Activated CD8-positive, alpha-beta memory T cell treated with anti-CD3 and anti-CD28 coated beads, Interleukin-2, amount 10 ng/mL, durations not matched to agents 7 days and 5 days (primary cell): ENCODE results near the gene SIPA1L3. TPM values are rescaled to one million over a fixed set of nuclear protein-coding genes. Genes with fewer than 3 reads are reported as not detected.
A peak's percentile ranks its signal among the peaks of the same experiment; 100 is the strongest.
"Not testable (repeated sequence)": the region's sequence is repeated elsewhere in the genome, so short reads cannot be mapped to it uniquely, and the experiment has no call there.

Source experiments
- ATAC-seq: fragments of 150-1000 bp; cut with Tn5 transposase; one replicate; pipeline ENCODE4 v1.10.0; 2021; ENCODE audit warnings: moderate library complexity
- CTCF ChIA-PET: fragments of 350-600 bp; sonication (Branson Sonifier 250); formaldehyde crosslinking; loops from one replicate; lab custom pipeline; 2021; ENCODE audit warnings: antibody characterized with exemption; lab: Charles Lee
- DNase-seq: peaks from one replicate; pipeline ENCODE4 v3.0.0-alpha.2; 2020
- H3K27ac Mint-ChIP-seq: one replicate; pipeline ENCODE4 v1.8.0; 2021; ENCODE audit warnings: mild to moderate bottlenecking, mixed read lengths
- H3K27me3 Mint-ChIP-seq: one replicate; pipeline ENCODE4 v1.8.0; 2021; ENCODE audit warnings: mixed read lengths
- H3K36me3 Mint-ChIP-seq: one replicate; pipeline ENCODE4 v1.8.0; 2021; ENCODE audit warnings: mild to moderate bottlenecking, mixed read lengths
- H3K4me1 Mint-ChIP-seq: one replicate; pipeline ENCODE4 v1.8.0; 2021; ENCODE audit warnings: mixed read lengths
- H3K4me3 Mint-ChIP-seq: one replicate; pipeline ENCODE4 v1.8.0; 2021; ENCODE audit warnings: mild to moderate bottlenecking, moderate library complexity, mixed read lengths
- H3K9me3 Mint-ChIP-seq: one replicate; pipeline ENCODE4 v1.8.0; 2022; ENCODE audit warnings: low read depth, mixed read lengths
- total RNA-seq, 2 experiments: library from RNA; stranded (reverse); gene quantifications; one replicate each; pipeline ENCODE4 v1.2.3, GENCODE V29; 2021

Gene SIPA1L3
- total RNA-seq, 2 experiments from 2014 or later, result 16.6 to 21.6 TPM

DNA sequence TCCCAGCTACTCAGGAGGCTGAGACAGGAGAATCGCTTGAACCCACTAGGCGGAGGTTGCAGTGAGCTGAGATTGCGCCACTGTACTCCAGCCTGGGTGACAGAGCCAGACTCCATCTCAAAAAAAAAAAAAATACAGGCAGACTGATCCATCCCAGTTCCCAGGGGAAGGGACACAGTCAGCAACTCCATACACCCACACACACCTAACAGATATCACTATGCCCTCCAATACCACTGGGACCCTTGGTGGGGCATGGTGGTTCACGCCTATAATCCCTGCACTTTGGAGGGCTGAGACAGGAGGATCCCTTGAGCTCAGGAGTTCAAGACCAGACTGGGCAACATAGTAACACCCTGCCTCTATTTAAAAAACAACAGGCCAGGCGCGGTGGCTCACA is 314.4 kb downstream of the SIPA1L3 start:
- Mint-ChIP-seq H3K9me3 (no peaks in the 10 kb centered on the region), H3K4me1 (peaks cover 12% of the 10 kb centered on the region), H3K4me3 (no peak overlapping the region), H3K36me3 (no peaks in the 10 kb centered on the region), H3K27me3 (peaks cover 44% of the 10 kb centered on the region), H3K27ac (no peak overlapping the region)
- ATAC-seq (no peak), DNase-seq (no peak)
- CTCF ChIA-PET, result interaction anchor here (0.7 to 1.6 kb wide), 3 partner anchors 22 to 319 kb away, joined by 3 to 7 read pairs (median 4); partner anchors contain the start of genes SIPA1L3 and WDR87

DNA sequence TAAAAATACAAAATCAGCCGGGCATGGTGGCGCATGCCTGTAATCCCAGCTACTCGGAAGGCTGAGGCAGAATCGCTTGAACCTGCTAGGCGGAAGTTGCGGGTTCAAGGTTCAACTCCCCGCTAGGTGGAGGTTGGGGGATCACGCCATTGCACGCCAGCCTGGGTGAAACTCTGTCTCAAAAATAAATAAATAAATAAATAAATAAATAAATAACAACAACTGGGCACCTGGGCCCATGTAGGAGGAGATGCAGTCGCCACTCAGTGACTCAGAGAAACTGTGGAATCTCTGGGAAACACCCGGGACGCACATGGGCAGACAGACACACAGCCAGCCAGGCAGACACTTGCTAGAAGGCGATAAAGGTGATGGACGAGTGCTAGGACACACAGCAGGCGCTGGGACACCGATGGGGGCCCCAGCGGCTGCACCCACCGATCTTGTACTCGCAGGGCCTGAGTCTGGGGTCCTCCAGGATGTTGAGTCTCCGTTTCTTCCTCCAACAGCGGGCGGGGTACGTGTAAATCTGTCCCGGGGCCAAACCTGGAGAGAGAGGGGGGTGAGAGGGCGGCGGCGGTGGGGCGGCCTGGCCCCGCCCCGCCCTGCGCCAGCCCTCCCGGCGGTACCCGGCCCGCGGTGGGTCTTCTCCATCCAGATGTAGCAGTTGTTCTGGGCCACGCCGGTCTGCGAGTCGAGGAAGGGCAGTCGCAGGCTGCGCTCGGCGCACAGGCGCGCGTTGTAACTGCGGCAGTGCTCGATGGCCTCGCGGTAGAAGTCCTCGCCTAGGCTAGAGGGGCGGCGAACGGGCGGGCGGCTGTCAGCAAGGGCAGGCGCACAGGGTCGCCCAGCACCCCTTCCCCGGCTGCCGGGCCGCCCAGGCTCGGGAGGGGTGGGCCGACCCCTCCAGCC is 315.2 kb downstream of the SIPA1L3 start:
- Mint-ChIP-seq H3K27me3 (peaks cover 46% of the 10 kb centered on the region), H3K9me3 (no peaks in the 10 kb centered on the region)

DNA sequence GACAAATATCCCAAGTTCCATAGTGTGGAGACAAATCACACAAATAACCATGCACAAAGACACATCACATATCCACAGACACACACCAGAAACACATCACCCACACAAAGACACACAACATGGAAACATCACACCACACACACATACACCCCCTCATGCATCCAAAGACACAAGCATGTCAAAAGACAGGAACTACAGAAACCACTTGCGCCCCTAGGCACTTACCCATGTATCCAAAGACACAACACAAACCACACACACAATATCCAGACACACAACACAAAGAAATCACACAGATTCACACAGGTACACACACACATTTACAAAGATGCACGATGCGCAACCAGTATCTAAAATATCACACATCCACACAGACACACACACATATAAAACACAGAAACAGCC is 316.1 kb downstream of the SIPA1L3 start:
- ATAC-seq (no peak), DNase-seq (no peak)
- Mint-ChIP-seq H3K4me3 (peak overlapping the region; percentile 55), H3K36me3 (no peaks in the 10 kb centered on the region), H3K9me3 (no peaks in the 10 kb centered on the region), H3K27ac (no peak overlapping the region), H3K4me1 (peaks cover 12% of the 10 kb centered on the region), H3K27me3 (peaks cover 55% of the 10 kb centered on the region)
- CTCF ChIA-PET, result no interaction called here

More for the DNA sequence above, 315.2 kb downstream of the SIPA1L3 start:
- DNase-seq, result no peak
- Mint-ChIP-seq H3K4me1 (peaks cover 12% of the 10 kb centered on the region), H3K4me3 (no peak overlapping the region), H3K27ac (no peak overlapping the region), H3K36me3 (no peaks in the 10 kb centered on the region)
- CTCF ChIA-PET, result interaction anchor here (1.6 kb wide), 1 partner anchor 320 kb away, joined by 7 read pairs; no protein-coding TSS in a partner anchor
- no peak for ATAC-seq

DNA sequence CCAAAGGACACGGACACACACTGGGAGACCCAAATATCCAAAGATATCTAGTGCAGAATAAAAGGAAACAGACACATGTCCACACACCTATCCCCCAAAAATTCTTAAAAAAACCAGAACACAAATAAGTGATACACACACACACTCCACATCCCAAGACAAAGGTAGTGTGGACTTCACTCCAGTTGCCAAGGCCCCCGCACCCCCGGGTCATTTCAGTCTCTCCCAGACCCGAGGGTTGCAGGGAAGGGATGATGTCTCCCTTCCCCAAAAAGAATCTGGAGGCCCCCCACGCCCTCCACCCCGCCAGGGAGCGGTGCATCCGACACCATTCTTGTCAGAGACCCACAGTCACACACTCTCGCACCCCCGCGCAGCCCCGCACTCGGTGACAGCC is 316.6 kb downstream of the SIPA1L3 start:
- Mint-ChIP-seq H3K27ac (no peak overlapping the region), H3K9me3 (no peaks in the 10 kb centered on the region), H3K4me1 (peaks cover 12% of the 10 kb centered on the region), H3K36me3 (no peaks in the 10 kb centered on the region), H3K4me3 (peak overlapping the region; percentile 55), H3K27me3 (peaks cover 57% of the 10 kb centered on the region)
- ATAC-seq (no peak), DNase-seq (no peak)
- CTCF ChIA-PET, result no interaction called here

DNA sequence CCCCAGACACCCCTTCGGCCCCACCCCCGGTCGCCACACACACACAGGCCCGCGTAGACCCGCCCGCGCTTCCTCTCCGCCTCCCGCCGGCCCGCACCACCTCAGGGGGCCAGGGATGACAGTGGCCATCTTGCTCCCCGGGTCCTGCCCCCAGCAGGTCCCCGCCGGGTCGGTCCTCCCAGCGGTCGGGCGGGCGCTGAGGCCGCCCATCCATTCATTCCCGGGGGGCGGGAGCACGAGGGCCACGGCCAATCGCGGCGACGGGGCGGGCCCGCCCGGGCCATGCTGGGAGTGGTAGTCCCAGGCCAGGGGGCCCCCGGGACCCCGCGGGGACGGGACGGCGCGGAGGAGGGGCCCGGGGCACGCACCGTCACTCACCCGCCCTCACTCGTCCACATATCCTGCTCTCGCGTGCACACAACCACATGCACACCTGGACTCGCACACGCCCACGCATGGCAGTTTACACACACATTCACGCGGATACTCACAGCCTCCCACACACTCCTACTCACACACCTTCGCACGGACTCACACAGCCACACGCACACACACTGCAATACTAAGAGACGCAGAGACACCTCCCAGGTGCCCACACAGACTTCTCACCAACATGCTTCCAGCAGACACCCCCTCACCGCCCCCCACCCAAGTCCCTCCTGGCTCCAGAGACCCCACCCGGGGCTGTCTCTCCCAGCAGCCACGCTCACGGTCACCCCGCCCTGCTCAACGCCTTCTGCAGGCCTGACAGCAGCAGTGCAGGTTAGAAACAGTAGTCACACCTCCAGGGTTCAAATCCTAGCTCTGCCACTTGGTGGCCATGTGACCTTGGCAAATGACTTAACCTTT is 317.2 kb downstream of the SIPA1L3 start, which contains the start of gene DPF1:
TSS of gene DPF1 (minus strand) at position 209 of the 849 bp plus-strand sequence. CDS start at position 129, 80 bp downstream.
- ATAC-seq (peak; percentile 84), DNase-seq (peak; percentile 66)
- CTCF ChIA-PET, result interaction anchor here (1.0 to 3.0 kb wide), 8 partner anchors 8 to 325 kb away, joined by 3 to 12 read pairs (median 6); no protein-coding TSS in a partner anchor
- no peaks in the 10 kb centered on the region for H3K9me3 Mint-ChIP-seq
- H3K36me3 Mint-ChIP-seq, result no peaks in the 10 kb centered on the region
- peak within 1 kb of the TSS; percentile 55 for H3K4me3 Mint-ChIP-seq
- H3K27me3 Mint-ChIP-seq, result peaks cover 62% of the 10 kb centered on the region
- peaks cover 14% of the 10 kb centered on the region for H3K4me1 Mint-ChIP-seq
- no peak within 1 kb of the TSS for H3K27ac Mint-ChIP-seq

DNA sequence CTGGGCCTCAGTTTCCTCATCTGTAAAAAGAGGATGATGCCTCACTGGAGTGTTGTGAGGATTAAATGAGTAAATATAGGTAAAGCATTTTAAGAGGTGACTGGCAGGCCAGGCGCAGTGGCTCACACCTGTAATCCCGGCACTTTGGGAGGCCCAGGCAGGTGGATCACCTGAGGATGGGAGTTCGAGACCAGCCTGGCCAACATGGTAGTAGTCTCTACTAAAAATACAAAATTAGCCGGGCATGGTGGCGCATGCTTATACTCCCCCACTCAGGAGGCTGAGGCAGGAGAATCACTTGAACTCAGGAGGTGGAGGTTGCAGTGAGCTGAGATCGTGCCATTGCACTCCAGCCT is 317.8 kb downstream of the SIPA1L3 start:
- not testable (repeated sequence) for H3K36me3 Mint-ChIP-seq, ATAC-seq, DNase-seq, H3K9me3 Mint-ChIP-seq, H3K27ac Mint-ChIP-seq
- CTCF ChIA-PET, result interaction anchor here (0.8 to 3.0 kb wide), 11 partner anchors 8 to 325 kb away, joined by 3 to 12 read pairs (median 3); no protein-coding TSS in a partner anchor
- peaks cover 14% of the 10 kb centered on the region for H3K4me1 Mint-ChIP-seq
- peaks cover 64% of the 10 kb centered on the region for H3K27me3 Mint-ChIP-seq
- H3K4me3 Mint-ChIP-seq, result peak overlapping the region; percentile 55

DNA sequence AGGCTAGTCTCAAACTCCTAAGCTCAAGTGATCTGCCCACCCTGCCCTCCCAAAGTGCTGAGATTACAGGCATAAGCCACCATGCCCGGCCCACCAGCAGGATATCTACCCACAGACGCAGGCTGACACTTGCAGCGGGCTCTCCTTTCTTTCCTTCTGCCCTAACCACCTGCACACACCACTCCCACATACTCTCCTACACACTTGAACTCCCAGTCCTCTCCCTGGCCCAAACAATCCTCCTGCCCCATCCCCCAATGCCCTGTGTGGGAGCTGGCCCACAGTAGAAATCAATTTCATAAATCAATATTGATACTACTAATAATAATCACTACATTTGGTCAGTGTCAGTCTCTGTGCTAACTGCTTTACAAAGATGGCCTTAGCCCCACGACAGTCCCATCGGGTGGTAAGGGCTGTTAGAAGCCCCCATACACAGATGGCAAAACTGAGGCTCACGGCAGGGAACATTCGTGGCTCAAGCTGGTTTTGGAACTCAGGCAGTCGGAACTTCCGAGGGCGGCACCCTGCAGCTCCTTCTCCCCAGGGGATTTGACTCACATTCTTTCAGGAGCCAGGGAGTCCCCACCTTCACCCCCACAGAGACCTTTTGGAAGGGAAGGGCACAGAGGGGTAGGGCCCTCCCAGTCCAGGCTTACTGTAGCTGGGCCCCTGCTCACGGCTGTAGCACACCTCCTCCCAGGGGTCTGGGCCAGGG is 320.4 kb downstream of the SIPA1L3 start:
- peaks cover 14% of the 10 kb centered on the region for H3K4me1 Mint-ChIP-seq
- no peak overlapping the region for H3K27ac Mint-ChIP-seq
- no peaks in the 10 kb centered on the region for H3K9me3 Mint-ChIP-seq
- CTCF ChIA-PET, result interaction anchor here (0.6 to 2.1 kb wide), 7 partner anchors 11 to 325 kb away, joined by 3 to 7 read pairs (median 4); no protein-coding TSS in a partner anchor
- ATAC-seq (no peak), DNase-seq (no peak)
- no peak overlapping the region for H3K4me3 Mint-ChIP-seq
- H3K27me3 Mint-ChIP-seq, result peaks cover 71% of the 10 kb centered on the region
- H3K36me3 Mint-ChIP-seq, result no peaks in the 10 kb centered on the region

DNA sequence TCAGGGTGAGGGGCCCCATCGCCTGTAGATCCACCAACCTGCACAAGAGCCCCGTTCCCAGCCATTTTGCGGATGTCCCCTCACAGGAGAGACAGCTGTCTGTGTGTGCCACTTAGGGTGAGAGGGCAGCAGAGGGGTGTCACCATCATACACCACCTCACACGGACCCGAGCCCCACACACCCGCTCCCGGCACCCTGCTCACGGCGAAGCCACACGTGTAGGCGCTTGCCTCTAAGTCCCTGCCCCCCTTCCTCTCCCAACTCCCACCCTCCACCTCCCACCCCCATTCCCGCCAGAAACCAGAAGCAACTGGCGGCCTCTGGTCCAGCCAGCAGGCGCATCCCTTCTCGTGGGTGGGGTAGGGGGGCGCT is 321.0 kb downstream of the SIPA1L3 start:
- ATAC-seq (no peak), DNase-seq (no peak)
- Mint-ChIP-seq H3K27me3 (peaks cover 68% of the 10 kb centered on the region), H3K9me3 (no peaks in the 10 kb centered on the region), H3K4me3 (no peak overlapping the region), H3K4me1 (peaks cover 14% of the 10 kb centered on the region), H3K36me3 (no peaks in the 10 kb centered on the region), H3K27ac (no peak overlapping the region)
- CTCF ChIA-PET, result interaction anchor here (1.5 to 2.1 kb wide), 3 partner anchors 13 to 326 kb away, joined by 4 to 7 read pairs (median 4); no protein-coding TSS in a partner anchor

DNA sequence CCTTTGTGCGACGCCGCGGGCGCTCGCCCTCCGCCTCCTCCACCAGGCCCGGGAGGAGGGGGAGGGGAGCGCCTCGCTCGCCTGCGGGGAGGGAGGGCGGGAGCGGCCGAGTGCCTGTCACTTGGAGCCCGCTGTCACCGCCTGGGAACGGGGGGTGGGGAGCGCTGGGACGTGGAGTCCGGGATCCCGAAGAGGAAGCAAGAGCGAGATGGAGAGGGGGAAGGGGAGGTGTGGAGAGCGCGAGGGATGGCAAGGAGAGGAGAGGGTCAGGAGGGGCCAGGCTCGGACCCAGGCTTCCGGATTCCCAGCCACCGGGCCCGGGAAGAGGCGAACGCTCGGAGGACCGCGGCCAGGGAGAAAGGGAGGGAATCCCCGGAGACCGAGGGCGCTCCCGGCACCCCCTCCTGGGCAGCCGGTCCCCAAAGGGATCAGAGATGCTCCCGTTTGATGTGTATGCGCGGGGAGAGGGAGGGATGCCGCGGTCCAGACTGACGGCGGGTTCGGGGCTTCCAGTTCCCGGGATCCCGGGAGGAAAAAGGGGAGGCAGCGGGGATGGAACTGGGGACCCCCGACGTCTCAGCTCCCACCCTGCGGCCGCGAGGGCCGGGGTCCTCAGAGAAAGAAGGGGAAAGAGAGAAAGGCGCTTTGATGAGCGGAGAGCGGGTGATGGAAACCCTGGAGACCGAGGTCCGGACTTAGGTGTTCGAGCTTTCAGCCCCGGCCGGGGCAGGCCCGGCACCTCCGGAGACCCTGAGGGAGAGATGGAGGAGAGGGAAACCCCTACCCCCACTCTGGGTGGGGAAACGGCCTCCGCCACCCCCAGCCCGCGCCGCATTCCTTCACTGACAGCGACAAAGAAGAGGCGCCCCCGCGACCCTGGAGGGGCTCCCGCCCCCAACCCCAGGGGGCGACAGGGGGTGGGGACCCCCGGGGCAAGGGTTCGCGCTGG is 321.8 kb downstream of the SIPA1L3 start:
- CTCF ChIA-PET, result interaction anchor here (1.5 kb wide), 1 partner anchor 326 kb away, joined by 4 read pairs; no protein-coding TSS in a partner anchor
- Mint-ChIP-seq H3K4me3 (no peak overlapping the region), H3K9me3 (no peaks in the 10 kb centered on the region), H3K36me3 (no peaks in the 10 kb centered on the region), H3K27me3 (peaks cover 60% of the 10 kb centered on the region), H3K4me1 (peaks cover 8% of the 10 kb centered on the region), H3K27ac (no peak overlapping the region)
- DNase-seq (no peak), ATAC-seq (no peak)

DNA sequence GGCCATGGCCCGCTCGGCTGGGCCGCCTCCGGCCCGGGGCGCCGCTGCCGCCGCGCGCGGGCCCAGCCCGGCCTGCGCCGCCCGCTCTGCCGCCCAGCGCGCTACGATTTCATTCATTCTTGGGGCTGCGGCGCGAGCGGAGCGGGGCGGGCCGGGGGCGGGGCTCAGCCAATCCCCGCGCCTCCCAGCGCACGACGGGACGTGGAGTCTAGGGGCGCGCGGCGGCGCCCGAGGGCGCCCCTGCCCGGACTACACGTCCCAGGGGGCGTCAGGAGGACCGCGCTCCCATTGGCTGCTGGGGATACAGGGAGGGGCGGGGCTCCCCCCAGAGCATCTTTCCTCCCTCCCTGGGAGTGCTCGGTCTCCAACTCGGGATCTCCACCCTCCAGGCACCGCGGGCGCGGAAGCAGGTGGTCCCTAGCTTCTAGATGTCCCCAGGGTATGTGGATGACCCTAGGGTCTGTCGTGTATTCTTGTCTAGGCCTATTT is 322.6 kb downstream of the SIPA1L3 start:
- peak; percentile 90 for ATAC-seq

DNA sequence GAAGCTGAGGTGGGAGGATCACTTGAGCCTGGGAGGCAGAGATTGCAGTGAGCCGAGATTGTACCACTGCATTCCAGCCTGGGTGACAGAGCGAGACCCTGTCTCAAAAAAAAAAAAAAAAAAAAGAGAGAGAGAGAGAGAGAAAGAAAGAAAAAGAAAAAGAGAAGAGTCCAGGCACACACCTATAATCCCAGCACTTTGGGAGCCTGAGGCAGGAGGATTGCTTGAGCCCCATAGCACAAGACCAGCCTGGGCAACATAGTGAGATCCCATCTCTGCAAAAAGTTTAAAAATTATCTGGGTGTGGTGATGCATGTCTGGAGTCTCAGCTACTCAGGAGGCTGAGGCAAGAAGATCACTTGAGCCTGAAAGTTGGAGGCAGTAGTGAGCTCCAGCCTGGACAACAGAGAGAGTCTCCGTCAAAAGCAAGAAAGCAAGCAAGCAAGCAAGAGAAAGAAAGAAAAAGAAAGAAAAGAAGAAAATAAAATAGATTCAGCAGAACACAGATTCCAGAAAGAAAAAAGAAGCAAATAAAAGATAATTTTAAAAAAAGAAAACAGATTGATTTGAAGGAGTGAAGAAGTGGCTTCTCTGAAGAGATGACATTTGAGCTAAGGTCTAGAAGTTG is 323.6 kb downstream of the SIPA1L3 start:
- H3K27ac Mint-ChIP-seq, DNase-seq, H3K36me3 Mint-ChIP-seq, ATAC-seq, H3K4me1 Mint-ChIP-seq, H3K4me3 Mint-ChIP-seq, H3K9me3 Mint-ChIP-seq: not testable (repeated sequence)
- peaks cover 48% of the 10 kb centered on the region for H3K27me3 Mint-ChIP-seq
- CTCF ChIA-PET, result interaction anchor here (0.7 to 1.6 kb wide), 7 partner anchors 10 to 328 kb away, joined by 3 to 6 read pairs (median 5); partner anchors contain the start of genes CATSPERG, SIPA1L3, SPINT2 and WDR87

More for the DNA sequence above, 322.6 kb downstream of the SIPA1L3 start:
- peaks cover 5% of the 10 kb centered on the region for H3K4me1 Mint-ChIP-seq
- H3K4me3 Mint-ChIP-seq, result no peak overlapping the region
- no peaks in the 10 kb centered on the region for H3K9me3 Mint-ChIP-seq
- CTCF ChIA-PET, result interaction anchor here (0.7 to 1.6 kb wide), 5 partner anchors 14 to 327 kb away, joined by 3 to 6 read pairs (median 4); partner anchors contain the start of genes CATSPERG, SIPA1L3 and WDR87
- H3K36me3 Mint-ChIP-seq, result no peaks in the 10 kb centered on the region
- DNase-seq, result peak; percentile 76
- no peak overlapping the region for H3K27ac Mint-ChIP-seq
- H3K27me3 Mint-ChIP-seq, result peaks cover 53% of the 10 kb centered on the region
